MCF 10A (cell line): ENCODE results near the gene SNAP25. TPM values are rescaled to one million over a fixed set of nuclear protein-coding genes. Genes with fewer than 3 reads are reported as not detected.
A peak's percentile ranks its signal among the peaks of the same experiment; 100 is the strongest.

Source experiments
- BruUV-seq: library from RNA; stranded (reverse); fragments of 400-500 nt; replicated peaks from 2 replicates; lab custom pipeline; 2021; lab: Mats Ljungman, UMichigan
- CTCF ChIA-PET: fragments of 300-600 bp; sonication (Branson Sonifier 250); formaldehyde crosslinking; extraction: SDS; loops from one replicate; lab custom pipeline; 2021; ENCODE audit warnings: antibody characterized with exemption, inconsistent platforms; lab: Yijun Ruan, JAX
- POLR2A ChIA-PET: fragments of 300-600, 350-650 bp; sonication (Branson Sonifier 250); formaldehyde crosslinking; extraction: SDS; loops from one replicate; lab custom pipeline; 2020; ENCODE audit warnings: antibody characterized with exemption, inconsistent platforms; lab: Yijun Ruan, JAX
- DNase-seq: peaks from one replicate; pipeline ENCODE4 v3.0.0-alpha.2; 2018; ENCODE audit not compliant: unreplicated experiment
- H3K27ac Mint-ChIP-seq: one replicate; pipeline ENCODE4 v1.8.0; 2022; ENCODE audit warnings: mild to moderate bottlenecking, low read depth, mixed read lengths; ENCODE audit not compliant: unreplicated experiment
- H3K27me3 Mint-ChIP-seq: one replicate; pipeline ENCODE4 v1.8.0; 2022; ENCODE audit warnings: mixed read lengths; ENCODE audit not compliant: insufficient read depth, unreplicated experiment
- H3K36me3 Mint-ChIP-seq: one replicate; pipeline ENCODE4 v1.8.0; 2022; ENCODE audit warnings: mild to moderate bottlenecking, moderate library complexity, mixed read lengths; ENCODE audit not compliant: insufficient read depth, unreplicated experiment
- H3K4me1 Mint-ChIP-seq: one replicate; pipeline ENCODE4 v1.8.0; 2022; ENCODE audit warnings: mixed read lengths; ENCODE audit not compliant: insufficient read depth, unreplicated experiment
- H3K4me3 Mint-ChIP-seq: one replicate; pipeline ENCODE4 v1.8.0; 2022; ENCODE audit warnings: mild to moderate bottlenecking, moderate library complexity, mixed read lengths; ENCODE audit not compliant: unreplicated experiment
- H3K9me3 Mint-ChIP-seq: one replicate; pipeline ENCODE4 v1.8.0; 2022; ENCODE audit warnings: mixed read lengths; ENCODE audit not compliant: unreplicated experiment
- CTCF ChIP-seq: fragments of 200-600 bp; IDR thresholded peaks from one replicate; pipeline ENCODE4 v1.8.0; 2022; ENCODE audit warnings: antibody characterized with exemption, mild to moderate bottlenecking; ENCODE audit not compliant: unreplicated experiment
- intact Hi-C: fragments of 100-400 bp; cut with micrococcal nuclease; formaldehyde crosslinking; loops from 2 replicates; pipeline ENCODE4 v1.14.1; 2022
- total RNA-seq: library from RNA; stranded (reverse); gene quantifications from 2 replicates; pipeline ENCODE4 v1.2.3, GENCODE V29; 2022

Gene SNAP25
- total RNA-seq, 1 experiment from 2014 or later = not detected

GRCh38 chr20:10171864-10172751 is 46.5 kb upstream of the SNAP25 start:
- H3K27me3 Mint-ChIP-seq = peaks cover 47% of the 10 kb centered on the region
- no peak for TF ChIP-seq CTCF
- no peaks in the 10 kb centered on the region for H3K36me3 Mint-ChIP-seq
- peak; percentile 38 for DNase-seq
- ChIA-PET POLR2A (no interaction called here), CTCF (interaction anchor here (1.1 to 1.6 kb wide), 3 partner anchors 14 to 205 kb away, joined by 3 to 5 read pairs (median 3); no protein-coding TSS in a partner anchor)
- intact Hi-C loops = no loop called here
- no TSS peak for BruUV-seq
- H3K9me3 Mint-ChIP-seq = no peaks in the 10 kb centered on the region
- H3K4me3 Mint-ChIP-seq = peak overlapping the region; percentile 50
- peak overlapping the region; percentile 72 for H3K27ac Mint-ChIP-seq
- no peaks in the 10 kb centered on the region for H3K4me1 Mint-ChIP-seq

- H3K36me3 Mint-ChIP-seq = no peaks in the 10 kb centered on the region
- no peaks in the 10 kb centered on the region for H3K4me1 Mint-ChIP-seq
- intact Hi-C loops = no loop called here
- ChIA-PET CTCF (no interaction called here), POLR2A (no interaction called here)
- H3K9me3 Mint-ChIP-seq = no peaks in the 10 kb centered on the region
- no peak overlapping the region for H3K4me3 Mint-ChIP-seq
- DNase-seq = no peak
- H3K27me3 Mint-ChIP-seq = peaks cover 47% of the 10 kb centered on the region
- TF ChIP-seq CTCF = no peak
- peak overlapping the region; percentile 72 for H3K27ac Mint-ChIP-seq
- no TSS peak for BruUV-seq
Observed at GRCh38 chr20:10172998-10173655, 45.5 kb upstream of the SNAP25 start.

GRCh38 chr20:10174400-10174799 is 44.2 kb upstream of the SNAP25 start:
- TF ChIP-seq CTCF = no peak
- H3K27ac Mint-ChIP-seq = no peak overlapping the region
- no TSS peak for BruUV-seq
- ChIA-PET CTCF (interaction anchor here (0.5 to 1.5 kb wide), 7 partner anchors 11 to 561 kb away, joined by 3 to 5 read pairs (median 4); no protein-coding TSS in a partner anchor), POLR2A (no interaction called here)
- no peaks in the 10 kb centered on the region for H3K9me3 Mint-ChIP-seq
- H3K4me1 Mint-ChIP-seq = no peaks in the 10 kb centered on the region
- no peaks in the 10 kb centered on the region for H3K36me3 Mint-ChIP-seq
- intact Hi-C loops = no loop called here
- DNase-seq = no peak
- H3K4me3 Mint-ChIP-seq = no peak overlapping the region
- peaks cover 42% of the 10 kb centered on the region for H3K27me3 Mint-ChIP-seq

- Mint-ChIP-seq H3K27ac (no peak overlapping the region), H3K36me3 (no peaks in the 10 kb centered on the region), H3K9me3 (no peaks in the 10 kb centered on the region), H3K4me3 (no peak overlapping the region), H3K4me1 (no peaks in the 10 kb centered on the region), H3K27me3 (peaks cover 27% of the 10 kb centered on the region)
- ChIA-PET POLR2A (no interaction called here), CTCF (interaction anchor here (0.5 kb wide), 1 partner anchor 249 kb away, joined by 4 read pairs; no protein-coding TSS in a partner anchor)
- no TSS peak for BruUV-seq
- intact Hi-C loops = no loop called here
- DNase-seq = no peak
- no peak for TF ChIP-seq CTCF
Observed at GRCh38 chr20:10177326-10177725, 41.3 kb upstream of the SNAP25 start.
